ENCODE data around the gene IDS. TPM values are rescaled to one million over a fixed set of nuclear protein-coding genes. Genes with fewer than 3 reads are reported as not detected.

Gene IDS
- total and polyA plus RNA-seq, 2 experiments from 2014 or later, result 47.7 to 79.5 TPM

- H3K36me3 ChIP-seq (ENCODE audit: low read depth), result peaks cover 13% of the 10 kb centered on the region; the same call in 1 of the 2 replicates
- no peak overlapping the region for H3K4me3 ChIP-seq
- peaks cover 32% of the 10 kb centered on the region for H3K4me1 ChIP-seq (ENCODE audit: insufficient read depth)
- no peaks in the 10 kb centered on the region for H3K27me3 ChIP-seq (replicated peaks; ENCODE audit: insufficient read depth)
- in situ Hi-C loops (cut with MboI), result loop anchor here (25.0 kb wide), 1 partner anchor 637 kb away; no protein-coding TSS in a partner anchor
- no peak overlapping the region for H2AFZ ChIP-seq
- no peak overlapping the region for H3K9ac ChIP-seq
- H4K20me1 ChIP-seq (ENCODE audit: insufficient read depth), result no peaks in the 10 kb centered on the region
- no peaks in the 10 kb centered on the region for H3K9me3 ChIP-seq (ENCODE audit: low read depth)
- H3F3A ChIP-seq (ENCODE audit: insufficient read depth), result peaks cover 32% of the 10 kb centered on the region
- WGBS, 2 experiments (ENCODE audit: low coverage in 1 of 2, low lambda C conversion rate in 2 of 2, missing lambda C conversion rate in 2 of 2), result 82 to 87% methylated on average over 4 to 5 of the region's 5 CpGs
- DNase-seq, result no peak
- no peaks in the 10 kb centered on the region for H3K9me2 ChIP-seq (ENCODE audit: insufficient read depth)
- no peak overlapping the region for H3K4me2 ChIP-seq (ENCODE audit: unreplicated experiment)
- H3K27ac ChIP-seq, result no peak overlapping the region
- TF ChIP-seq EZH2phosphoT487 (IDR thresholded peaks at IDR 0.05; ENCODE audit: insufficient read depth, low read depth), result no peak
- TF ChIP-seq EZH2 (IDR thresholded peaks at IDR 0.05; ENCODE audit: insufficient read depth, poor library complexity, severe bottlenecking), result no peak
- H3K79me2 ChIP-seq (ENCODE audit: insufficient read depth), result peaks cover 9% of the 10 kb centered on the region
Observed at GRCh38 chrX:149499766-149500165, 5.3 kb downstream of the IDS start.

GRCh38 chrX:149498767-149499166, 6.3 kb downstream of the IDS start:
- H3K4me1 ChIP-seq (ENCODE audit: insufficient read depth), result peaks cover 39% of the 10 kb centered on the region
- H3K27ac ChIP-seq, result no peak overlapping the region
- no peak for TF ChIP-seq EZH2phosphoT487 (IDR thresholded peaks at IDR 0.05; ENCODE audit: insufficient read depth, low read depth)
- no peak for TF ChIP-seq EZH2 (IDR thresholded peaks at IDR 0.05; ENCODE audit: insufficient read depth, poor library complexity, severe bottlenecking)
- H3F3A ChIP-seq (ENCODE audit: insufficient read depth), result peaks cover 36% of the 10 kb centered on the region
- no peaks in the 10 kb centered on the region for H4K20me1 ChIP-seq (ENCODE audit: insufficient read depth)
- H3K36me3 ChIP-seq (ENCODE audit: low read depth), result peaks cover 13% of the 10 kb centered on the region; the same call in 1 of the 2 replicates
- no peaks in the 10 kb centered on the region for H3K9me2 ChIP-seq (ENCODE audit: insufficient read depth)
- in situ Hi-C loops (cut with MboI), result loop anchor here (25.0 kb wide), 1 partner anchor 636 kb away; no protein-coding TSS in a partner anchor
- no peaks in the 10 kb centered on the region for H3K9me3 ChIP-seq (ENCODE audit: low read depth)
- H2AFZ ChIP-seq, result no peak overlapping the region
- WGBS, 2 experiments (ENCODE audit: low coverage in 1 of 2, low lambda C conversion rate in 2 of 2, missing lambda C conversion rate in 2 of 2), result 47 to 72% methylated on average over 2 to 4 of the region's 4 CpGs
- DNase-seq, result no peak
- H3K4me2 ChIP-seq (ENCODE audit: unreplicated experiment), result no peak overlapping the region
- no peak overlapping the region for H3K4me3 ChIP-seq
- H3K79me2 ChIP-seq (ENCODE audit: insufficient read depth), result no peaks in the 10 kb centered on the region
- H3K9ac ChIP-seq, result no peak overlapping the region
- H3K27me3 ChIP-seq (replicated peaks; ENCODE audit: insufficient read depth), result no peaks in the 10 kb centered on the region

GRCh38 chrX:149497626-149498025, 7.5 kb downstream of the IDS start:
- Histone ChIP-seq H3K79me2 (ENCODE audit: insufficient read depth) (no peaks in the 10 kb centered on the region), H2AFZ (no peak overlapping the region), H3K4me3 (no peak overlapping the region), H3K4me1 (ENCODE audit: insufficient read depth) (peaks cover 39% of the 10 kb centered on the region), H3F3A (ENCODE audit: insufficient read depth) (peaks cover 36% of the 10 kb centered on the region), H3K9me2 (ENCODE audit: insufficient read depth) (no peaks in the 10 kb centered on the region), H3K36me3 (ENCODE audit: low read depth) (peaks cover 13% of the 10 kb centered on the region; the same call in 1 of the 2 replicates), H3K9me3 (ENCODE audit: low read depth) (no peaks in the 10 kb centered on the region), H3K4me2 (ENCODE audit: unreplicated experiment) (no peak overlapping the region), H3K27me3 (replicated peaks; ENCODE audit: insufficient read depth) (no peaks in the 10 kb centered on the region), H3K27ac (peak overlapping the region; percentile 55), H3K9ac (peak overlapping the region; percentile 31; the same call in 1 of the 2 replicates), H4K20me1 (ENCODE audit: insufficient read depth) (no peaks in the 10 kb centered on the region)
- peak; percentile 86 for DNase-seq
- TF ChIP-seq EZH2 (IDR thresholded peaks at IDR 0.05; ENCODE audit: insufficient read depth, poor library complexity, severe bottlenecking) (no peak), EZH2phosphoT487 (IDR thresholded peaks at IDR 0.05; ENCODE audit: insufficient read depth, low read depth) (no peak)
- in situ Hi-C loops (cut with MboI), result loop anchor here (25.0 kb wide), 1 partner anchor 635 kb away; no protein-coding TSS in a partner anchor
- 6 to 29% methylated on average over 2 of the region's 2 CpGs for WGBS, 2 experiments (ENCODE audit: low coverage in 1 of 2, low lambda C conversion rate in 2 of 2, missing lambda C conversion rate in 2 of 2)

- H3K27me3 ChIP-seq (replicated peaks; ENCODE audit: insufficient read depth), result no peaks in the 10 kb centered on the region
- H3K4me1 ChIP-seq (ENCODE audit: insufficient read depth), result peaks cover 39% of the 10 kb centered on the region
- H3K79me2 ChIP-seq (ENCODE audit: insufficient read depth), result no peaks in the 10 kb centered on the region
- peak overlapping the region; percentile 55 for H3K27ac ChIP-seq
- no peak overlapping the region for H3K4me3 ChIP-seq
- no peak for TF ChIP-seq EZH2 (IDR thresholded peaks at IDR 0.05; ENCODE audit: insufficient read depth, poor library complexity, severe bottlenecking)
- no peak for TF ChIP-seq EZH2phosphoT487 (IDR thresholded peaks at IDR 0.05; ENCODE audit: insufficient read depth, low read depth)
- H2AFZ ChIP-seq, result no peak overlapping the region
- no peaks in the 10 kb centered on the region for H3K9me2 ChIP-seq (ENCODE audit: insufficient read depth)
- WGBS, 2 experiments (ENCODE audit: low coverage in 1 of 2, low lambda C conversion rate in 2 of 2, missing lambda C conversion rate in 2 of 2), result 43 to 44% methylated on average over 1 of the region's 1 CpG
- H3K9ac ChIP-seq, result no peak overlapping the region
- no peak for DNase-seq
- peaks cover 13% of the 10 kb centered on the region; the same call in 1 of the 2 replicates for H3K36me3 ChIP-seq (ENCODE audit: low read depth)
- in situ Hi-C loops (cut with MboI), result loop anchor here (25.0 kb wide), 1 partner anchor 635 kb away; no protein-coding TSS in a partner anchor
- H4K20me1 ChIP-seq (ENCODE audit: insufficient read depth), result no peaks in the 10 kb centered on the region
- no peaks in the 10 kb centered on the region for H3K9me3 ChIP-seq (ENCODE audit: low read depth)
- H3K4me2 ChIP-seq (ENCODE audit: unreplicated experiment), result no peak overlapping the region
- peaks cover 36% of the 10 kb centered on the region for H3F3A ChIP-seq (ENCODE audit: insufficient read depth)
Observed at GRCh38 chrX:149497054-149497453, 8.1 kb downstream of the IDS start.
